ENCODE measurements around the gene RHD.
"Not testable (repeated sequence)": the region's sequence is repeated elsewhere in the genome, so short reads cannot be mapped to it uniquely, and the experiment has no call there.

Gene RHD

GRCh38 chr1:25257196-25257595 lies 15.1 kb upstream of the RHD start:
- DNase-seq, result no peak

GRCh38 chr1:25259813-25260212 lies 12.5 kb upstream of the RHD start:
- DNase-seq, result not testable (repeated sequence)

- not testable (repeated sequence) for DNase-seq
These were observed 12.0 kb upstream of the RHD start for GRCh38 chr1:25260336-25260735.

- peak in 1 of 2 experiments; percentile 14 for DNase-seq
These were observed 5.6 kb upstream of the RHD start for GRCh38 chr1:25266554-25267287.

GRCh38 chr1:25267288-25268142 lies 4.8 kb upstream of the RHD start:
- DNase-seq, result peak; percentile 78 to 83

- DNase-seq, result not testable (repeated sequence)
These were observed 4.1 kb upstream of the RHD start for GRCh38 chr1:25268143-25268760.

GRCh38 chr1:25275648-25276047 lies 3.3 kb downstream of the RHD start:
- DNase-seq, result not testable (repeated sequence)

GRCh38 chr1:25277295-25277694 lies 5.0 kb downstream of the RHD start:
- not testable (repeated sequence) for DNase-seq

- DNase-seq, result not testable (repeated sequence)
These were observed 6.0 kb downstream of the RHD start for GRCh38 chr1:25278358-25278757.

- DNase-seq, result not testable (repeated sequence)
These were observed 6.5 kb downstream of the RHD start for GRCh38 chr1:25278790-25279189.

GRCh38 chr1:25279693-25280111 lies 7.4 kb downstream of the RHD start:
- DNase-seq, result not testable (repeated sequence)

- not testable (repeated sequence) for DNase-seq
These were observed 13.6 kb downstream of the RHD start for GRCh38 chr1:25285862-25286261.

GRCh38 chr1:25287164-25287563 lies 14.9 kb downstream of the RHD start:
- not testable (repeated sequence) for DNase-seq

GRCh38 chr1:25288573-25289101 lies 16.3 kb downstream of the RHD start:
- DNase-seq, result not testable (repeated sequence)

- DNase-seq, result peak in 1 of 2 experiments; percentile 1
These were observed 17.7 kb downstream of the RHD start for GRCh38 chr1:25290043-25290442.

GRCh38 chr1:25293426-25293825 lies 21.1 kb downstream of the RHD start:
- not testable (repeated sequence) for DNase-seq

- DNase-seq, result not testable (repeated sequence)
These were observed 22.8 kb downstream of the RHD start for GRCh38 chr1:25294889-25295826.

- not testable (repeated sequence) for DNase-seq
These were observed 24.2 kb downstream of the RHD start for GRCh38 chr1:25296501-25296900.

GRCh38 chr1:25300729-25301128 lies 28.4 kb downstream of the RHD start:
- not testable (repeated sequence) for DNase-seq

GRCh38 chr1:25302330-25302729 lies 30.0 kb downstream of the RHD start:
- not testable (repeated sequence) for DNase-seq

- DNase-seq, result not testable (repeated sequence)
These were observed 32.6 kb downstream of the RHD start for GRCh38 chr1:25304936-25305335.

- not testable (repeated sequence) for DNase-seq
These were observed 35.9 kb downstream of the RHD start for GRCh38 chr1:25308168-25308567.
